Measurements from ENCODE around the gene ZNF236. TPM values are rescaled to one million over a fixed set of nuclear protein-coding genes. Genes with fewer than 3 reads are reported as not detected.

The ZNF236 gene
- total and polyA plus RNA-seq, 2 of the 8 experiments (the other 6 are each of a cell fraction or from before 2014, with no cell fraction given) = 6.7 to 14.5 TPM

DNA sequence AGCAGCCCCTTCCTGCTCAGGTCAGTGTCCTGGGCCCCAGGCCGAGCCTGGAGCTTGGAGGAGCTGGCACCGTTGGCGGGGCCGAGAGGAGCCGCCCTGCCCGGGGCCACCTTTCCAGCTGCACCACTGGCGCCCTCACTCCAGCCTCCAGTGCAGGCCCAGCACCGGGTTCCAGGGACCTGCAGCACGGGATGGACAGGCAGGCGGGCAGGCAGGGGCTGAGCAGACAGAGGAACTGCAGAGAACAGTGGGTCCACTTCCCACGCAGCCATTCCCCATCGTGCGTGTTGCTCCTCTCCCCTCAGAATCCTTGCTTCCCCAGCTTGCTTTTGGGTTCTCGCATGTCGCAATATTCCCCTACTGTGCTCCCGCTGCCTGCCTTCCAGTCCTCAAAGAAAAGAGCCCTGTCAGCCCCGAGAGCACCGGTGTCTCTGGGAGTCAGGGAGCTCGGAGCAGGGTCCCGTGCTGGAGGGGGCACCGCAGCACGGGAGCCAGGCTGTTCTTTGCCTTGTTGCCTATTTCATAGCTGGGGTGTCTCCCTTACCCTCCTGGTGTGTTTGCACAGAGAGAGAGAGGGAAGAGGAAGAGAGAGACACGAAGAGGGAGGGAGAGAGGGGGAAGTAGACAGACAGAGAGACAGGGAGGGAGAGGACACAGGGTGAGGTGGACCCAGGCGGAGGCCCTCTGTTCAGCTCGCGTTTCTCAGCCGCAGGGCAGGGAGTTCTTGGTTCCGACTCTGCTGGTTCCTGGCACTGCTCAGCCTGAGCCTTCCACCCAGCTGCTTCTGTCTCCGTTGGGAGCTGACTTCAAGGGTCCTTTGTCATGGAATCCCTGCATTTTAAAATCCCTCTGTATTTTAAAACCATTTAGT is 184.2 kb downstream of the ZNF236 start:
- Histone ChIP-seq H3K79me1 (ENCODE audit: low read depth, low read length) (no peaks in the 10 kb centered on the region), H3K9ac (replicated peaks in 1 of 4; ENCODE audit: extremely low read depth in 1 of 4, low read depth in 3 of 4, low read length in 3 of 4) (no peak overlapping the region; a peak in 1 of 7 replicates), H2BK12ac (ENCODE audit: low read depth, low read length) (peak overlapping the region; percentile 84; the same call in 1 of the 2 replicates), H4K5ac (ENCODE audit: insufficient read length, low read depth, low read length) (no peak overlapping the region), H2BK5ac (ENCODE audit: low read depth, low read length) (peak overlapping the region; percentile 35; the same call in 1 of the 2 replicates), H3K27ac (ENCODE audit: low read depth, low read length) (no peak overlapping the region), H3K4me2 (ENCODE audit: insufficient read depth in 1 of 2, low read depth in 2 of 2, low read length in 2 of 2) (peak overlapping the region in 1 of 2 experiments; percentile 15; a peak in 1 of 4 replicates), H2BK15ac (ENCODE audit: low read length) (0 out of 2 replicates have a peak overlapping the region, but pooled peaks have one; percentile 31), H3K56ac (replicated peaks; ENCODE audit: insufficient read length, low read depth, low read length) (no peak overlapping the region), H3K4ac (replicated peaks; ENCODE audit: insufficient read length, low read depth, low read length) (no peak overlapping the region), H3K36me3 (ENCODE audit: control insufficient read depth in 2 of 4, insufficient read depth in 4 of 4, low read length in 3 of 4) (no peaks in the 10 kb centered on the region), H3K27me3 (replicated peaks in 1 of 4; ENCODE audit: control insufficient read depth in 3 of 4, extremely low read depth in 1 of 4, insufficient read depth in 3 of 4, low read length in 3 of 4) (no peaks in the 10 kb centered on the region; a peak in 1 of 7 replicates), H4K20me1 (replicated peaks in 1 of 2; ENCODE audit: control insufficient read depth in 1 of 2, insufficient read depth in 2 of 2, low read length in 2 of 2) (no peaks in the 10 kb centered on the region), H2AK5ac (ENCODE audit: low read depth, low read length) (no peak overlapping the region), H3K14ac (ENCODE audit: insufficient read length) (no peak overlapping the region), H3K79me2 (ENCODE audit: control insufficient read depth in 1 of 2, insufficient read depth in 2 of 2, low read length in 2 of 2) (no peaks in the 10 kb centered on the region), H2BK20ac (ENCODE audit: low read length) (no peak overlapping the region), H2AFZ (ENCODE audit: low read length) (no peak overlapping the region), H4K91ac (replicated peaks; ENCODE audit: insufficient read length, low read length) (no peak overlapping the region), H2BK120ac (replicated peaks; ENCODE audit: low read depth, low read length) (no peak overlapping the region), H3K18ac (ENCODE audit: extremely low read depth, low read length) (no peak overlapping the region), H4K8ac (ENCODE audit: extremely low read depth, insufficient read depth, low read length) (no peak overlapping the region), H3K23me2 (ENCODE audit: low read depth, low read length) (no peaks in the 10 kb centered on the region), H3K4me1 (replicated peaks in 1 of 4; ENCODE audit: control insufficient read depth in 3 of 4, insufficient read depth in 4 of 4, low read length in 3 of 4) (peaks cover 1 to 15% (median 8%) of the 10 kb centered on the region in 4 experiments; a peak in 5 of 7 replicates), H3K23ac (ENCODE audit: insufficient read length) (no peak overlapping the region), H3K4me3 (ENCODE audit: extremely low read depth in 1 of 4, insufficient read depth in 2 of 4, low read depth in 3 of 4, low read length in 4 of 4) (peak overlapping the region in 1 of 4 experiments; percentile 14; a peak in 1 of 8 replicates), H3K9me3 (ENCODE audit: insufficient read depth in 2 of 2, low read depth in 1 of 2, low read length in 1 of 2) (no peaks in the 10 kb centered on the region)
- CTCF ChIA-PET (ENCODE audit: partially characterized antibody) = interaction anchor here (0.6 to 3.1 kb wide), 16 partner anchors 9 to 205 kb away, joined by 3 to 16 read pairs (median 3); no protein-coding TSS in a partner anchor
- no peak for DNase-seq (ENCODE audit: low read depth in 1 of 2, low spot score in 2 of 2)
- WGBS, 2 experiments (ENCODE audit: extremely low coverage in 1 of 2, insufficient coverage in 1 of 2, insufficient read length in 1 of 2, insufficient replicate concordance in 2 of 2, low coverage in 1 of 2, low lambda C conversion rate in 2 of 2, missing lambda C conversion rate in 1 of 2) = 79% methylated on average over 29 of the region's 29 CpGs; no CpG with 5 or more reads in 1 of the 2 experiments
- no peak for FAIRE-seq
- no peak for TF ChIP-seq BACH1 (IDR thresholded peaks at IDR 0.05; ENCODE audit: low read length)
- peak; percentile 83 for TF ChIP-seq CEBPB (IDR thresholded peaks at IDR 0.05; ENCODE audit: low read depth, low read length)
- POLR2A ChIA-PET (ENCODE audit: partially characterized antibody) = no interaction called here

Measured in H1 (cell line).